TTC549 (cell line): ENCODE measurements around the gene SMAD9.

Experiments
- FAIRE-seq: peaks from 2 replicates; lab custom pipeline; 2012; peaks lifted over from hg19 to GRCh38; lab: Jason Lieb, UNC

The SMAD9 gene

GRCh38 chr13:36862722-36863121, 57.3 kb downstream of the SMAD9 start:
- FAIRE-seq = no peak

GRCh38 chr13:36862002-36862685, 57.9 kb downstream of the SMAD9 start:
- no peak for FAIRE-seq

GRCh38 chr13:36859259-36859658, 60.8 kb downstream of the SMAD9 start:
- no peak for FAIRE-seq

GRCh38 chr13:36858290-36858689, 61.7 kb downstream of the SMAD9 start:
- FAIRE-seq = peak; percentile 55

- no peak for FAIRE-seq
These were observed 62.8 kb downstream of the SMAD9 start for GRCh38 chr13:36857253-36857652.

- FAIRE-seq = no peak
These were observed 69.1 kb downstream of the SMAD9 start for GRCh38 chr13:36850790-36851438.

DNA sequence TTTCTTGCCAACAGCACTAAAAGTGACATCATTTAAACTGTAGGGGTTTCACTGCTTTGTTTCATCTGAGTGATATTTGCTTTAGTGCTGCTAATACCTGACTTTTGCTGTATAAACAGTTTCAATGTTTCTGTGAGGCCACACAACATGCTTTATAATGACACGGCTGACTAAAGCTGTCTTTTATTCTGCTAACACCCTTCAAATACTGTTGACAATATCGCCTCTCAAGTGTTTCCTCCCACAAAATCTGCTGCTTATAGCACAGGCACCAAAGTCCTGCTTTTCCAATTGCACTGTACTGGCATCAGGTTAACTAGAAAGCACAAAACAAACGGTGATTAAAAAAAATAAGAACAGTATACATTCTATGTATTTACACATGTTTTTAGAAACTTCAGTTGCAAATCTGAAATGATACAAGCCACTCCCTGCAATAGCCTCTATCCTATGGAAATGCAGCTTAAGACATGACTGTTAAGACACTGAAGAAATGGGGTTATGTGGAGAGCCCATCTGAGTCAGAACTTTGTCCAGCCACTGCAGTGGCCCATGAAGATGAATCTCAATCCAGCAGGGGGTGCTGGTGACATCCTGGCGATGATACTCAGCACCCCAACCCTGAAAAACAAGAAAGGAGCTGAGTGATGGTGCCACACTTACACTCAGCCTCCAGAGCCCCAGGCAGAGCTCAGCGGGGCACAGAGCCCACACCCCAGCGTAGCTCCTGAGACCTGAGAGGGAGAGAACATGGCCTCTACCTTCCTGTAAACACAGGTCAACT, 71.6 kb downstream of the SMAD9 start:
- no peak for FAIRE-seq

DNA sequence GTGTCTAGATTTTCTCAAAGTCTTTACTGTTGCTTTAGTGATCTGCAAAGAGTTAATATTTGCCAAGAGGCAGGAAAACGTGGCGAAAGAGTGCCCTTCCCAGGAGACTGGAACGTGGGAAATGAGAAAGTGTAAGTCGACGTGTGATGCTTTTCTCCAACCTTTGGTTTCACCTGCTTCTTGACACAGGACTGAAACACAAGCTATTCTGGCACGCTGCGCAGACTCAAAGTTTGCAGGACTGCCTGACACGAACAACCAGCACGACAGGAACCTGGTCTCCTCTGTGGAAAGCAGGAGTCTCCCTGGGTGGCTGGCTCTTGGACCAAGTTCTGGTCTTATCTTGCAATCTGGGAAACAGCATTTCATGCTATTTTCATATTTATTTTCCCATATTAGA, 72.4 kb downstream of the SMAD9 start:
- no peak for FAIRE-seq

GRCh38 chr13:36841391-36841790, 78.6 kb downstream of the SMAD9 start:
- no peak for FAIRE-seq

DNA sequence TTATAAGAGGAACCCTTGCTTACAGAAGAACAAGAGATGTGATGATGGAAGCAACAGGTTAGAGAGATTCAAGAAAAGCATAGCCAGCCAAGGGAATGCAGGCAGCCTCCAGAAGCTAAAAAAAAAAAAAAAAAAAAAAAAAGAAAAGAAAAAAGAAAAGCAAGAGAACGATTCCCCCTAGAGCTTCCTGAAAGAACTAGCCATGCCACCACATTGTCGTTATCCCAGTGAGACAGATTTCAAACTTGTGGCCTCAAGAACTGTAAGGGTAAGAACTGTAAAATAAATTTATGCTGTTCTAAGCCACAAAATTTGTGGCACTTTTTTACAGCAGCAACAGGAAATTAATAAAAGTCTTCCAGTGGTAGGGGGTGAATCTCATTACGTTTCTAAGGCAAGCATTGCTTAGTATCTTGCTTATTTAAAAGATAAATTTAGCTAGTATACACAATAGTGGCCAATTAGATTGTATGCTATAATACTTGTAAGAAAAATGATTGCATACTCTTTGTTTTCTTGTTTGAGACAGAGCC, 79.3 kb downstream of the SMAD9 start:
- no peak for FAIRE-seq

- no peak for FAIRE-seq
These were observed 80.1 kb downstream of the SMAD9 start for GRCh38 chr13:36839981-36840380.

DNA sequence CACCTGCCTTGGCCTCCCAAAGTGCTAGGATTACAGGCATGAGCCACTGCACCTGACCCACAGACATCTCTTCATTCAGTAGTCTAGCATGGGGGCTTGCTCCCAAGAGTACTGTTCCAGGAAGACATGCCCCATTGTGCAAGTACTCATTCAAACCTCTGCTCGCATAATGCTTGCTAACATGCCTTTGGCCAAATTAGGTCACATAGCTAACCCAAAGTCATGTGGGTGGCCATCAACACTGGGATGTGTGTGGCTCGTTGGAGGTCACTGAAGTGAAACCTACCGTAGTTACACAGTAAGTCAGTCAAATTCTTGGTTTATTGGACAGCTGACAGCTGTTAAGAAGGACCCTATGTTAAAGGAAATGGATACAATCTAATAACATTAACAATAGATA, 80.8 kb downstream of the SMAD9 start:
- FAIRE-seq = no peak

- FAIRE-seq = no peak
These were observed 82.5 kb downstream of the SMAD9 start for GRCh38 chr13:36837354-36838092.

DNA sequence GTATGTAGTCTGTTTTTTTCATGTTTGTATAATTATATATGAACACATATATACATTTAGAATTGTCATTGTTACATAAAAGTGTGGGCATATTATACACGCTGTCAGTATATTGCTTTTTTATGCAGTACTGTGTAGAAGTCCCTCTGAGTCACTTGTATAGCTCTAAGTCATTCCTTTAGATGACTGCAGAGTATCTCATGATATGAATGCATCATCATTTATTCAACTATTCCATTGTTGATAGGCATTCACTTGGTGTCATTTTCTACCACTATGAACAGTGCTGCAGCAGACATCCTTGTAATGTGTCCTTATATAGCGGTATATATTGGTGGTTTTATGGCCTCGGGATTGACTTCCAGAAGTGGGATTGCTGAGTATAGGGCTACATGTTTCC, 85.7 kb downstream of the SMAD9 start:
- no peak for FAIRE-seq

DNA sequence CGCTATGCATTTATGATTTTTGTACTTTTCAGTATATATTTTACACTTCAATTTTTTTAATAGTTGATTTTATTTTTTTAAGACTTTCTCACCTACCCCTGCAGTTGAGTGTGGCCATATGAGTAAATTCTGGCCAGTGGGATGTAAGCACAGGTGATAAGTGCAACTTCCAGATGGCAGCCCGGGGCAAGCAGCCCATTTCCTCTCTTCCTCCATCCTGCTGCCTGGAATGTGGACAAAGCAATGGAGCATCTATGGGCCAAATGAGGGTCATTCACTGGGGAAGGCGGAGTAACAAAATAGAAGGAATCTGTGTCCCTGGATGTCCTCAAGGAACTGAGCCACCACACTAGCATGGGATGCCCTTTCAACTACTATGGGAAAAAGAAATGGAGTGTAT, 88.7 kb downstream of the SMAD9 start:
- FAIRE-seq = no peak

DNA sequence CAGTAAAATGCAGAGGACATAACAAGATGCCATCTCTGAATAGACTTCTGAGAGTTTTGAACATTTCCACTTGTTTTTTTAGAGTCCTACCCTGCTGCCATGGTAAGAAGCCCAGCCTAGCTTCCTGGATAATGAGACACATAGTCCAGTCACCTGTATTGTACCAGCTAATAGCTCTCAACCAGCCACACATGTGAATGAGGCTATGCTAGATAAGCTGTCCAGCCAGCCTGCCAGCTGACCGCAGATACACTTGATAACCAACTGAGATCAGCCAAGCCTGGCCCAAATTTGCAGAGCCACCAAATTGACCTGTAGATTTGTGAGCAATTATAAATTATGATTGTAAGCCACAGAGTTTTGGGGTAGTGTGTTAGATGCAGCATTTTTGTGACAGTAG, 90.3 kb downstream of the SMAD9 start:
- no peak for FAIRE-seq

- no peak for FAIRE-seq
These were observed 97.3 kb downstream of the SMAD9 start for GRCh38 chr13:36822785-36823184.

- FAIRE-seq = no peak
These were observed 99.8 kb downstream of the SMAD9 start for GRCh38 chr13:36820222-36820621.

DNA sequence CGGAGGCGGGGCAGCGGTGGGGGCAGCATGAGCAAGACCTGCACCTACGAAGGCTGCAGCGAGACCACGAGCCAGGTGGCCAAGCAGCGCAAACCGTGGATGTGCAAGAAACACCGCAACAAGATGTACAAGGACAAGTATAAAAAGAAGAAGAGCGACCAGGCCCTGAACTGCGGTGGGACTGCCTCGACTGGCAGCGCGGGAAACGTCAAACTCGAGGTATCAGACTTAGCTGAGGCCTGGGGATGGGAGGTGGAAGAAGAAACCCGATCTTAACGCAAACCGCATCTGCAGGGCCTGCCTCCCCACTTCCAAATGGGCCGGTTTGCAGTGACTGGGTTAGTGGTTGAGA, 100.3 kb downstream of the SMAD9 start:
- no peak for FAIRE-seq

DNA sequence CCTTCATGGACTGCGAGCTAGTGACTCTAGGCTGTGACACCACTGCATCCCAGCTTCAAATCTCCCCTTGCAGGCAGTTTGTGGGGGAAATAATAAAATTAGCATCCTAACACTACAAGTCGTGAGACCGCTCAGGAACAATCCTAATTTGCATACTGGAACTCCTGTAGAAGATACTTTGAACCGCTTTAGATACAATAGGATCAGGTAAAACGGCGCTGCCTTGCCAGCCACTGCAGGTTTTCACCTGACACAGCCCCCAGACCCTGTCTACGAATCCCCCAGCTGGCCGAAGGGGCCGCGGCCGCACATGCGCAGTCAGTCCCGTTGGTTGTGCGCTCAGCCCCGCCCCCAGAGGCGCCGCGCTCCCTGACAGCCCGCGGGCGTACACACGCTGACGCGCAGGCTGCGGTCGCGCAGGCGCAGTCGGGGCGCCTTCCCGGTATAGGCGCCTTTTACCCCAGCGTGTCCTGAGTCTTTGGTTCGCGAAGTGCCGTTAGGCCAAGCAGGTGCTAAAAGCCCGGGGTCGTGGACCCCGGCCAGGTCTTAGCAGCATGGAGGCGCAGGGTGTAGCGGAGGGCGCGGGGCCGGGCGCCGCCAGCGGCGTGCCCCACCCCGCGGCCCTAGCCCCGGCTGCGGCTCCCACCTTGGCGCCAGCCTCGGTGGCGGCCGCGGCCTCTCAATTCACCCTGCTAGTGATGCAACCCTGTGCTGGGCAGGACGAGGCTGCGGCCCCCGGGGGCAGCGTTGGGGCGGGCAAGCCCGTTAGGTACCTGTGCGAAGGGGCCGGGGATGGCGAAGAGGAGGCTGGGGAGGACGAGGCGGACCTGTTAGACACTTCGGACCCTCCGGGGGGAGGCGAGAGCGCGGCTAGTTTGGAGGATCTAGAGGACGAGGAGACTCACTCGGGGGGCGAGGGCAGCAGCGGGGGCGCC, 101.0 kb downstream of the SMAD9 start, which contains the start of gene RFXAP:
TSS of gene RFXAP (plus strand) at position 419 of the 935 bp plus-strand sequence. CDS start at position 555, 136 bp downstream.
- no peak for FAIRE-seq
